H1 (cell line): ENCODE data around the gene ACCS.

Experiments used
- CHD7 ChIP-seq: fragments of 300-600 bp; sonication (generic); IDR thresholded peaks from 2 replicates; pipeline ENCODE4 v1.7.1; 2012; ENCODE audit warnings: low read length, moderate library complexity, mild to moderate bottlenecking, inconsistent platforms; ENCODE audit not compliant: insufficient replicate concordance
- CTCF ChIP-seq, 3 experiments: IDR thresholded peaks; 1 replicate in 2 of 3; 2 replicates in 1 of 3; pipeline versions ENCODE4 v1.5.1 to v1.6.1; 2011; ENCODE audit warnings: low read length in 3 of 3, mild to moderate bottlenecking in 3 of 3, inconsistent platforms in 2 of 3, low read depth in 1 of 3, moderate library complexity in 1 of 3; ENCODE audit not compliant: insufficient read depth in 1 of 3; ENCODE audit errors: control extremely low read depth in 1 of 3
- GABPA ChIP-seq: IDR thresholded peaks from 2 replicates; pipeline ENCODE4 v1.6.1; 2011; ENCODE audit warnings: mild to moderate bottlenecking, low read length, moderate library complexity, borderline replicate concordance; ENCODE audit not compliant: insufficient read depth
- HDAC2 ChIP-seq, 2 experiments: fragments of 300-600 bp in 1 of 2; sonication (generic) in 1 of 2; IDR thresholded peaks; 2 replicates each; pipeline ENCODE4 v1.6.1; 2011 to 2012; ENCODE audit warnings: low read depth in 2 of 2, low read length in 2 of 2, mild to moderate bottlenecking in 2 of 2, moderate library complexity in 2 of 2, borderline replicate concordance in 1 of 2, inconsistent platforms in 1 of 2
- HDAC6 ChIP-seq: IDR thresholded peaks from one replicate; pipeline ENCODE4 v1.7.1; 2012; ENCODE audit warnings: low read depth, mild to moderate bottlenecking, inconsistent platforms, low read length, moderate library complexity
- JUND ChIP-seq: IDR thresholded peaks from 2 replicates; pipeline ENCODE4 v1.6.1; 2011; ENCODE audit warnings: mild to moderate bottlenecking, improper control_type of control experiment, low read length
- POLR2AphosphoS5 ChIP-seq: IDR thresholded peaks from 2 replicates; pipeline ENCODE4 v1.6.1; 2011; ENCODE audit warnings: low read depth, low read length
- RAD21 ChIP-seq, 2 experiments: IDR thresholded peaks in 1 of 2; conservative IDR thresholded peaks in 1 of 2; 2 replicates each; pipeline ENCODE4 v1.6.1; 2011; ENCODE audit warnings: low read depth in 2 of 2, low read length in 2 of 2, improper control_type of control experiment in 1 of 2, inconsistent platforms in 1 of 2, mild to moderate bottlenecking in 1 of 2, moderate library complexity in 1 of 2
- RBBP5 ChIP-seq: IDR thresholded peaks from 2 replicates; pipeline ENCODE4 v1.7.1; 2012; ENCODE audit warnings: low read depth, mild to moderate bottlenecking, inconsistent platforms, low read length, moderate library complexity, borderline replicate concordance
- RFX5 ChIP-seq: IDR thresholded peaks from 2 replicates; pipeline ENCODE4 v1.6.1; 2011; ENCODE audit warnings: low read depth, low read length, improper control_type of control experiment, borderline replicate concordance
- SIN3A ChIP-seq, 2 experiments: IDR thresholded peaks in 1 of 2; conservative IDR thresholded peaks in 1 of 2; 2 replicates each; pipeline ENCODE4 v1.6.1; 2011 to 2012; ENCODE audit warnings: low read length in 2 of 2, improper control_type of control experiment in 1 of 2, low read depth in 1 of 2, mild to moderate bottlenecking in 1 of 2
- SP1 ChIP-seq: IDR thresholded peaks from 2 replicates; pipeline ENCODE4 v1.6.1; 2011; ENCODE audit warnings: low read depth, low read length
- SP2 ChIP-seq: IDR thresholded peaks from 2 replicates; pipeline ENCODE4 v1.6.1; 2012; ENCODE audit warnings: mild to moderate bottlenecking, low read length, inconsistent platforms
- SUZ12 ChIP-seq: fragments of 200-600 bp; sonication (generic); IDR thresholded peaks from 2 replicates; pipeline ENCODE4 v1.6.1; 2012; ENCODE audit warnings: mild to moderate bottlenecking, inconsistent platforms, low read length, moderate library complexity, mixed read lengths

- TF ChIP-seq GABPA (no peak), JUND (no peak), HDAC2 (IDR thresholded peaks at IDR 0.05; ENCODE audit: borderline replicate concordance in 1 of 2, low read depth in 2 of 2, low read length in 2 of 2) (no peak), SP2 (no peak), SUZ12 (no peak), RAD21 (IDR thresholded peaks at IDR 0.05 in 1 of 2, conservative IDR thresholded peaks at IDR 0.05 in 1 of 2; ENCODE audit: low read depth in 2 of 2, low read length in 2 of 2) (no peak), CTCF (IDR thresholded peaks at IDR 0.05; ENCODE audit: control extremely low read depth in 1 of 3, insufficient read depth in 1 of 3, low read depth in 1 of 3, low read length in 3 of 3) (no peak), SP1 (no peak), POLR2AphosphoS5 (no peak), CHD7 (no peak), RBBP5 (no peak), RFX5 (no peak), SIN3A (conservative IDR thresholded peaks at IDR 0.05 in 1 of 2, IDR thresholded peaks at IDR 0.05 in 1 of 2; ENCODE audit: low read depth in 1 of 2, low read length in 2 of 2) (no peak), HDAC6 (no peak)
Measured at GRCh38 chr11:44078794-44079193, 12.7 kb downstream of the ACCS start.
